NK-92 (cell line): Measurements from ENCODE around the gene GIPC3.

Source experiments
- DNase-seq: peaks from one replicate; lab custom pipeline; 2025; ENCODE audit not compliant: unreplicated experiment; lab: John Stamatoyannopoulos, UW

Gene GIPC3

GRCh38 chr19:3636962-3637361, 51.7 kb downstream of the GIPC3 start:
- no peak for DNase-seq

- DNase-seq, result no peak
Observed at GRCh38 chr19:3637621-3638020, 52.3 kb downstream of the GIPC3 start.

GRCh38 chr19:3638208-3639193, 53.2 kb downstream of the GIPC3 start:
- no peak for DNase-seq

- no peak for DNase-seq
Observed at GRCh38 chr19:3639479-3639878, 54.2 kb downstream of the GIPC3 start.

- DNase-seq, result no peak
Observed at GRCh38 chr19:3641515-3642269, 56.4 kb downstream of the GIPC3 start.

- DNase-seq, result no peak
Observed at GRCh38 chr19:3642296-3642695, 57.0 kb downstream of the GIPC3 start.
